GM12878 (cell line): Measurements from ENCODE around the gene IGFALS. TPM values are rescaled to one million over a fixed set of nuclear protein-coding genes. Genes with fewer than 3 reads are reported as not detected.

Source experiments
- CREB1 ChIP-seq: IDR thresholded peaks from 2 replicates; pipeline ENCODE4 v1.6.1; 2012; ENCODE audit warnings: low read depth, mild to moderate bottlenecking, inconsistent platforms
- GATAD2B ChIP-seq: fragments of 450-650 bp; conservative IDR thresholded peaks from 2 replicates; pipeline ENCODE4 v1.6.1; 2017; ENCODE audit warnings: low read depth, mild to moderate bottlenecking, moderate library complexity
- IKZF1 ChIP-seq: fragments of 450-650 bp; conservative IDR thresholded peaks from 2 replicates; pipeline ENCODE4 v1.6.1; 2017; ENCODE audit warnings: antibody characterized with exemption, mild to moderate bottlenecking
- LARP7 ChIP-seq: fragments of 450-650 bp; IDR thresholded peaks from 2 replicates; pipeline ENCODE4 v1.6.1; 2017; ENCODE audit warnings: mild to moderate bottlenecking
- MYB ChIP-seq: fragments of 150-350 bp; IDR thresholded peaks from 2 replicates; pipeline ENCODE4 v1.6.1; 2014; ENCODE audit warnings: mild to moderate bottlenecking, low read depth, low read length, borderline replicate concordance
- NFYB ChIP-seq: IDR thresholded peaks from 2 replicates; pipeline ENCODE4 v1.6.1; 2011; ENCODE audit warnings: low read depth, mild to moderate bottlenecking, low read length, improper control_type of control experiment, moderate library complexity; ENCODE audit not compliant: insufficient read depth
- NKRF ChIP-seq: fragments of 450-650 bp; conservative IDR thresholded peaks from 2 replicates; pipeline ENCODE4 v1.6.1; 2017; ENCODE audit warnings: mild to moderate bottlenecking, moderate library complexity
- REST ChIP-seq: IDR thresholded peaks from 2 replicates; pipeline ENCODE4 v1.6.1; 2012; ENCODE audit warnings: mild to moderate bottlenecking, low read depth, low read length
- SIN3A ChIP-seq: IDR thresholded peaks from 2 replicates; pipeline ENCODE4 v1.6.1; 2012; ENCODE audit warnings: low read depth, low read length, improper control_type of control experiment
- TAF1 ChIP-seq: IDR thresholded peaks from 2 replicates; pipeline ENCODE4 v1.6.1; 2011; ENCODE audit warnings: mild to moderate bottlenecking, low read depth, low read length, borderline replicate concordance
- ZBTB11 ChIP-seq: fragments of 450-650 bp; formaldehyde crosslinking; IDR thresholded peaks from 2 replicates; pipeline ENCODE4 v1.5.0; 2022; ENCODE audit warnings: mild to moderate bottlenecking, missing genetic modification characterization
- ZNF207 ChIP-seq: fragments of 450-650 bp; IDR thresholded peaks from 2 replicates; pipeline ENCODE4 v1.6.1; 2014; ENCODE audit warnings: antibody characterized with exemption, mild to moderate bottlenecking, borderline replicate concordance
- polyA plus RNA-seq, 11 experiments: library from polyadenylated mRNA; depleted of rRNA in 4 of 11; unstranded in 6 of 11; stranded (reverse) in 5 of 11; fragments of >200 nt; fragmentation: Nextera tagmentation in 4 of 11; fragmentation: Illumina TruSeq in 1 of 11; extraction: Ambion mirVana in 4 of 11; extraction: Trizol in 1 of 11; gene quantifications; 1 replicate in 1 of 11; 2 replicates in 10 of 11; pipeline versions ENCODE4 v1.2.1 to v1.2.3, GENCODE V29; 2011 to 2016; ENCODE audit warnings: inconsistent platforms in 2 of 11, missing spikeins in 2 of 11, low read depth in 1 of 11
- total RNA-seq, 4 experiments: library from RNA; depleted of rRNA in 3 of 4; stranded (reverse); fragments of >200 nt in 3 of 4; fragmentation: Illumina TruSeq in 1 of 4; extraction: Trizol in 1 of 4; gene quantifications; 2 replicates each; pipeline versions ENCODE4 v1.2.1 to v1.2.3, GENCODE V29; 2013 to 2021
- TF ChIP-seq, protein P1 (sequence below): fragments of 450-650 bp; IDR thresholded peaks from 2 replicates; pipeline ENCODE4 v1.6.1; 2014; ENCODE audit warnings: mild to moderate bottlenecking
- TF ChIP-seq, protein P2 (sequence below): IDR thresholded peaks from 2 replicates; pipeline ENCODE4 v1.6.1; 2011; ENCODE audit warnings: low read depth, low read length, improper control_type of control experiment, borderline replicate concordance
- TF ChIP-seq, protein P3 (sequence below): IDR thresholded peaks from 2 replicates; pipeline ENCODE4 v1.6.1; 2011; ENCODE audit warnings: borderline replicate concordance, low read depth, mild to moderate bottlenecking, moderate library complexity, mixed read lengths, low read length; ENCODE audit not compliant: insufficient read depth; ENCODE audit errors: extremely low read length

IGFALS gene
- total and polyA plus RNA-seq, 10 of the 15 experiments (the other 5 are each of a cell fraction or from before 2014, with no cell fraction given), result 0.04 to 0.11 TPM; not detected in 8

DNA sequence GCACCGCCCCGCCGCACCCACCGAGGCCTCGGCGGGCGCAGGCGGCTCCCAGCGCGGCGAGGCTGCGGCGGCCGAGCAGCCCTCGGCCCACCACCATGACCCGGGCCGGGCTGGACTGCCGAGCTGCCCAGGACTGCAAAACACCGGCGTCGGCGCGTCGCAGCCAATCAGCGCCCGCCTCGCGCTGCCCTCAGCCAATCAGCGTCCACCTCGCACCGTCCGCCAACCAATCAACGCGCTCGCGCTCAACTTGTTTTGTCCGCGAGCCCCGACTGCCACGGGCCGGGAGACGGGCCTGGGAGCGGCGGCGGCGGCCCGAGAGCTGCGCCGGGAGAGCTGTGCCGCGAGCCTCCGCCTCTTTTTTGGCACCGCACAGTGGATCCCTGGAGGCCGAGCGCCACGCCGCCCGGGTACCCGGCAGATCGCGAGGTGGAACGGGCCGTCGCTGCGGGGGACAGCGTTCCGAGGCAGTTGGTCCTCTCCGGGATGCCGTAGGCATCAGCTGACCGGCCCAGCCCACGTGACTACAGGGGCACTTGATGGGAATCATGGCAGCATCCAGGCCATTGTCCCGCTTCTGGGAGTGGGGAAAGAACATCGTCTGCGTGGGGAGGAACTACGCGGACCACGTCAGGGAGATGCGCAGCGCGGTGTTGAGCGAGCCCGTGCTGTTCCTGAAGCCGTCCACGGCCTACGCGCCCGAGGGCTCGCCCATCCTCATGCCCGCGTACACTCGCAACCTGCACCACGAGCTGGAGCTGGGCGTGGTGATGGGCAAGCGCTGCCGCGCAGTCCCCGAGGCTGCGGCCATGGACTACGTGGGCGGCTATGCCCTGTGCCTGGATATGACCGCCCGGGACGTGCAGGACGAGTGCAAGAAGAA lies 33.4 kb upstream of the IGFALS start, which contains the start of the genes FAHD1 and HAGH (continued):
- peak; percentile 98 for TF ChIP-seq NKRF
- TF ChIP-seq, protein P1, sequence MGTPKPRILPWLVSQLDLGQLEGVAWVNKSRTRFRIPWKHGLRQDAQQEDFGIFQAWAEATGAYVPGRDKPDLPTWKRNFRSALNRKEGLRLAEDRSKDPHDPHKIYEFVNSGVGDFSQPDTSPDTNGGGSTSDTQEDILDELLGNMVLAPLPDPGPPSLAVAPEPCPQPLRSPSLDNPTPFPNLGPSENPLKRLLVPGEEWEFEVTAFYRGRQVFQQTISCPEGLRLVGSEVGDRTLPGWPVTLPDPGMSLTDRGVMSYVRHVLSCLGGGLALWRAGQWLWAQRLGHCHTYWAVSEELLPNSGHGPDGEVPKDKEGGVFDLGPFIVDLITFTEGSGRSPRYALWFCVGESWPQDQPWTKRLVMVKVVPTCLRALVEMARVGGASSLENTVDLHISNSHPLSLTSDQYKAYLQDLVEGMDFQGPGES, result peak; percentile 48; the same call in 1 of the 2 replicates
- peak; percentile 69; the same call in 1 of the 2 replicates for TF ChIP-seq TAF1
- peak; percentile 93 for TF ChIP-seq NFYB
- TF ChIP-seq ZNF207, result peak; percentile 93
- peak; percentile 73 for TF ChIP-seq LARP7
- TF ChIP-seq CREB1, result peak; percentile 36; the same call in 1 of the 2 replicates
- TF ChIP-seq, protein P2, sequence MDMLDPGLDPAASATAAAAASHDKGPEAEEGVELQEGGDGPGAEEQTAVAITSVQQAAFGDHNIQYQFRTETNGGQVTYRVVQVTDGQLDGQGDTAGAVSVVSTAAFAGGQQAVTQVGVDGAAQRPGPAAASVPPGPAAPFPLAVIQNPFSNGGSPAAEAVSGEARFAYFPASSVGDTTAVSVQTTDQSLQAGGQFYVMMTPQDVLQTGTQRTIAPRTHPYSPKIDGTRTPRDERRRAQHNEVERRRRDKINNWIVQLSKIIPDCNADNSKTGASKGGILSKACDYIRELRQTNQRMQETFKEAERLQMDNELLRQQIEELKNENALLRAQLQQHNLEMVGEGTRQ, result peak; percentile 99
- TF ChIP-seq, protein P3, sequence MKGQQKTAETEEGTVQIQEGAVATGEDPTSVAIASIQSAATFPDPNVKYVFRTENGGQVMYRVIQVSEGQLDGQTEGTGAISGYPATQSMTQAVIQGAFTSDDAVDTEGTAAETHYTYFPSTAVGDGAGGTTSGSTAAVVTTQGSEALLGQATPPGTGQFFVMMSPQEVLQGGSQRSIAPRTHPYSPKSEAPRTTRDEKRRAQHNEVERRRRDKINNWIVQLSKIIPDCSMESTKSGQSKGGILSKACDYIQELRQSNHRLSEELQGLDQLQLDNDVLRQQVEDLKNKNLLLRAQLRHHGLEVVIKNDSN, result peak; percentile 99
- peak; percentile 99 for TF ChIP-seq IKZF1
- TF ChIP-seq GATAD2B, result peak; percentile 60; the same call in 1 of the 2 replicates
- TF ChIP-seq REST, result 0 out of 2 replicates have a peak, but pooled peaks have one; percentile 36
- no peak for TF ChIP-seq MYB
- TF ChIP-seq SIN3A, result peak; percentile 96
- TF ChIP-seq ZBTB11, result no peak
